ENCODE measurements around the gene BRWD1.

Gene BRWD1

GRCh38 chr21:39209334-39209688 is 104.1 kb downstream of the BRWD1 start:
- H4K8ac ChIP-seq (ENCODE audit: low read depth, low read length): no peak overlapping the region

GRCh38 chr21:39208624-39209333 is 104.7 kb downstream of the BRWD1 start:
- no peak for DNase-seq (ENCODE audit: low spot score)
- peaks cover 2% of the 10 kb centered on the region for H3K79me1 ChIP-seq (ENCODE audit: low read depth, low read length)
- no peak overlapping the region for H2BK5ac ChIP-seq (ENCODE audit: low read length)
- H4K8ac ChIP-seq (ENCODE audit: low read depth, low read length): no peak overlapping the region
- no peak overlapping the region for H2BK120ac ChIP-seq (ENCODE audit: low read depth, low read length)
- no peak overlapping the region for H2AK5ac ChIP-seq (ENCODE audit: low read depth, low read length)
- H4K91ac ChIP-seq (ENCODE audit: low read depth, low read length, poor library complexity): no peak overlapping the region
- H3K18ac ChIP-seq (ENCODE audit: low read length): no peak overlapping the region
- H3K9me3 ChIP-seq (replicated peaks in 1 of 2; ENCODE audit: control insufficient read depth in 2 of 2, insufficient read depth in 1 of 2, low read depth in 1 of 2, low read length in 2 of 2): no peaks in the 10 kb centered on the region
- no peak overlapping the region for H3K4ac ChIP-seq (ENCODE audit: low read length)
- no peak overlapping the region for H2BK15ac ChIP-seq (ENCODE audit: low read length)
- H3K4me3 ChIP-seq (ENCODE audit: low read length in 2 of 2): no peak overlapping the region
- no CpG with 5 or more reads among the region's 6 CpGs for WGBS, 2 donors (ENCODE audit: extremely low coverage in 2 of 2, insufficient read length in 2 of 2, insufficient replicate concordance in 1 of 2)
- no peak overlapping the region for H3K23ac ChIP-seq (ENCODE audit: low read depth, low read length, poor library complexity)
- H3K27me3 ChIP-seq (ENCODE audit: control insufficient read depth in 3 of 3, insufficient read depth in 3 of 3, low read depth in 1 of 3, low read length in 3 of 3): no peaks in the 10 kb centered on the region
- no peak overlapping the region for H3K4me2 ChIP-seq (ENCODE audit: insufficient read depth, low read length, poor library complexity, severe bottlenecking)
- H3K9ac ChIP-seq (ENCODE audit: low read depth, low read length, poor library complexity): no peak overlapping the region
- no peak overlapping the region for H2BK12ac ChIP-seq (ENCODE audit: low read length)
- peaks cover 16 to 99% of the 10 kb centered on the region in 2 donors for H3K36me3 ChIP-seq (replicated peaks in 1 of 2; ENCODE audit: control insufficient read depth in 2 of 2, insufficient read depth in 2 of 2, low read length in 2 of 2)
- H2AFZ ChIP-seq (ENCODE audit: low read length): no peak overlapping the region
- no peaks in the 10 kb centered on the region for H3K4me1 ChIP-seq (ENCODE audit: control insufficient read depth in 2 of 2, insufficient read depth in 1 of 2, low read depth in 1 of 2, low read length in 2 of 2)
- no peak overlapping the region for H3K14ac ChIP-seq (ENCODE audit: low read length)
- no peak overlapping the region for H3K27ac ChIP-seq (replicated peaks; ENCODE audit: low read length)

More at GRCh38 chr21:39209334-39209688, 104.1 kb downstream of the BRWD1 start:
- no CpG with 5 or more reads among the region's 2 CpGs for WGBS, 2 donors (ENCODE audit: extremely low coverage in 2 of 2, insufficient read length in 2 of 2, insufficient replicate concordance in 1 of 2)
- Histone ChIP-seq H3K9me3 (replicated peaks in 1 of 2; ENCODE audit: control insufficient read depth in 2 of 2, insufficient read depth in 1 of 2, low read depth in 1 of 2, low read length in 2 of 2) (no peaks in the 10 kb centered on the region), H3K9ac (ENCODE audit: low read depth, low read length, poor library complexity) (no peak overlapping the region), H3K79me1 (ENCODE audit: low read depth, low read length) (peaks cover 2% of the 10 kb centered on the region), H3K36me3 (replicated peaks in 1 of 2; ENCODE audit: control insufficient read depth in 2 of 2, insufficient read depth in 2 of 2, low read length in 2 of 2) (peaks cover 16 to 100% of the 10 kb centered on the region in 2 donors), H3K23ac (ENCODE audit: low read depth, low read length, poor library complexity) (no peak overlapping the region), H3K27ac (replicated peaks; ENCODE audit: low read length) (no peak overlapping the region), H2AFZ (ENCODE audit: low read length) (no peak overlapping the region), H3K27me3 (ENCODE audit: control insufficient read depth in 3 of 3, insufficient read depth in 3 of 3, low read depth in 1 of 3, low read length in 3 of 3) (no peaks in the 10 kb centered on the region), H2BK5ac (ENCODE audit: low read length) (no peak overlapping the region), H2BK15ac (ENCODE audit: low read length) (no peak overlapping the region), H3K4me3 (ENCODE audit: low read length in 2 of 2) (no peak overlapping the region), H2BK12ac (ENCODE audit: low read length) (no peak overlapping the region), H4K91ac (ENCODE audit: low read depth, low read length, poor library complexity) (no peak overlapping the region), H3K4ac (ENCODE audit: low read length) (no peak overlapping the region), H3K14ac (ENCODE audit: low read length) (no peak overlapping the region), H3K18ac (ENCODE audit: low read length) (no peak overlapping the region), H2AK5ac (ENCODE audit: low read depth, low read length) (no peak overlapping the region), H3K4me2 (ENCODE audit: insufficient read depth, low read length, poor library complexity, severe bottlenecking) (no peak overlapping the region), H2BK120ac (ENCODE audit: low read depth, low read length) (no peak overlapping the region), H3K4me1 (ENCODE audit: control insufficient read depth in 2 of 2, insufficient read depth in 1 of 2, low read depth in 1 of 2, low read length in 2 of 2) (no peaks in the 10 kb centered on the region)
- DNase-seq (ENCODE audit: low spot score): no peak

GRCh38 chr21:39204134-39204533 is 109.3 kb downstream of the BRWD1 start:
- WGBS, 2 donors (ENCODE audit: extremely low coverage in 2 of 2, insufficient read length in 2 of 2, insufficient replicate concordance in 1 of 2): no CpG with 5 or more reads among the region's 1 CpG
- Histone ChIP-seq H3K36me3 (replicated peaks in 1 of 2; ENCODE audit: control insufficient read depth in 2 of 2, insufficient read depth in 2 of 2, low read length in 2 of 2) (peaks cover 19 to 97% of the 10 kb centered on the region in 2 donors), H3K23ac (ENCODE audit: low read depth, low read length, poor library complexity) (no peak overlapping the region), H2AFZ (ENCODE audit: low read length) (no peak overlapping the region), H2BK12ac (ENCODE audit: low read length) (no peak overlapping the region), H3K4me2 (ENCODE audit: insufficient read depth, low read length, poor library complexity, severe bottlenecking) (no peak overlapping the region), H2BK5ac (ENCODE audit: low read length) (no peak overlapping the region), H3K4me1 (ENCODE audit: control insufficient read depth in 2 of 2, insufficient read depth in 1 of 2, low read depth in 1 of 2, low read length in 2 of 2) (no peaks in the 10 kb centered on the region), H2BK120ac (ENCODE audit: low read depth, low read length) (no peak overlapping the region), H3K9me3 (replicated peaks in 1 of 2; ENCODE audit: control insufficient read depth in 2 of 2, insufficient read depth in 1 of 2, low read depth in 1 of 2, low read length in 2 of 2) (no peaks in the 10 kb centered on the region), H3K4ac (ENCODE audit: low read length) (no peak overlapping the region), H3K18ac (ENCODE audit: low read length) (no peak overlapping the region), H4K8ac (ENCODE audit: low read depth, low read length) (no peak overlapping the region), H3K27ac (replicated peaks; ENCODE audit: low read length) (no peak overlapping the region), H2AK5ac (ENCODE audit: low read depth, low read length) (no peak overlapping the region), H2BK15ac (ENCODE audit: low read length) (no peak overlapping the region), H3K9ac (ENCODE audit: low read depth, low read length, poor library complexity) (no peak overlapping the region), H3K4me3 (ENCODE audit: low read length in 2 of 2) (no peak overlapping the region), H3K79me1 (ENCODE audit: low read depth, low read length) (peaks cover 2% of the 10 kb centered on the region), H4K91ac (ENCODE audit: low read depth, low read length, poor library complexity) (no peak overlapping the region), H3K27me3 (ENCODE audit: control insufficient read depth in 3 of 3, insufficient read depth in 3 of 3, low read depth in 1 of 3, low read length in 3 of 3) (no peaks in the 10 kb centered on the region), H3K14ac (ENCODE audit: low read length) (no peak overlapping the region)
- no peak for DNase-seq (ENCODE audit: low spot score)

- H2BK5ac ChIP-seq (ENCODE audit: low read length): no peak overlapping the region
- no peak overlapping the region for H4K8ac ChIP-seq (ENCODE audit: low read depth, low read length)
- H3K4ac ChIP-seq (ENCODE audit: low read length): no peak overlapping the region
- H2BK12ac ChIP-seq (ENCODE audit: low read length): no peak overlapping the region
- H2BK15ac ChIP-seq (ENCODE audit: low read length): no peak overlapping the region
- no peak overlapping the region for H3K14ac ChIP-seq (ENCODE audit: low read length)
- no peak for DNase-seq (ENCODE audit: low spot score)
- H3K9ac ChIP-seq (ENCODE audit: low read depth, low read length, poor library complexity): no peak overlapping the region
- H3K79me1 ChIP-seq (ENCODE audit: low read depth, low read length): no peaks in the 10 kb centered on the region
- H3K4me3 ChIP-seq (ENCODE audit: low read length in 2 of 2): no peak overlapping the region
- H3K36me3 ChIP-seq (replicated peaks in 1 of 2; ENCODE audit: control insufficient read depth in 2 of 2, insufficient read depth in 2 of 2, low read length in 2 of 2): peaks cover 17 to 99% of the 10 kb centered on the region in 2 donors
- H2AFZ ChIP-seq (ENCODE audit: low read length): no peak overlapping the region
- no peaks in the 10 kb centered on the region for H3K9me3 ChIP-seq (replicated peaks in 1 of 2; ENCODE audit: control insufficient read depth in 2 of 2, insufficient read depth in 1 of 2, low read depth in 1 of 2, low read length in 2 of 2)
- no peak overlapping the region for H2AK5ac ChIP-seq (ENCODE audit: low read depth, low read length)
- no peaks in the 10 kb centered on the region for H3K27me3 ChIP-seq (ENCODE audit: control insufficient read depth in 3 of 3, insufficient read depth in 3 of 3, low read depth in 1 of 3, low read length in 3 of 3)
- H2BK120ac ChIP-seq (ENCODE audit: low read depth, low read length): no peak overlapping the region
- H3K18ac ChIP-seq (ENCODE audit: low read length): no peak overlapping the region
- no peaks in the 10 kb centered on the region for H3K4me1 ChIP-seq (ENCODE audit: control insufficient read depth in 2 of 2, insufficient read depth in 1 of 2, low read depth in 1 of 2, low read length in 2 of 2)
- whole genome bisulfite sequencing, 2 donors (ENCODE audit: extremely low coverage in 2 of 2, insufficient read length in 2 of 2, insufficient replicate concordance in 1 of 2): no CpG with 5 or more reads among the region's 2 CpGs
- H3K23ac ChIP-seq (ENCODE audit: low read depth, low read length, poor library complexity): no peak overlapping the region
- no peak overlapping the region for H3K4me2 ChIP-seq (ENCODE audit: insufficient read depth, low read length, poor library complexity, severe bottlenecking)
- H3K27ac ChIP-seq (replicated peaks; ENCODE audit: low read length): no peak overlapping the region
- H4K91ac ChIP-seq (ENCODE audit: low read depth, low read length, poor library complexity): no peak overlapping the region
Observed at GRCh38 chr21:39198800-39199199, 114.6 kb downstream of the BRWD1 start.
